ENCODE measurements around the gene CXCL5. TPM values are rescaled to one million over a fixed set of nuclear protein-coding genes. Genes with fewer than 3 reads are reported as not detected.

CXCL5 gene
- total and polyA plus RNA-seq, 10 of the 15 experiments (the other 5 are each of a cell fraction or from before 2014, with no cell fraction given), result not detected

DNA sequence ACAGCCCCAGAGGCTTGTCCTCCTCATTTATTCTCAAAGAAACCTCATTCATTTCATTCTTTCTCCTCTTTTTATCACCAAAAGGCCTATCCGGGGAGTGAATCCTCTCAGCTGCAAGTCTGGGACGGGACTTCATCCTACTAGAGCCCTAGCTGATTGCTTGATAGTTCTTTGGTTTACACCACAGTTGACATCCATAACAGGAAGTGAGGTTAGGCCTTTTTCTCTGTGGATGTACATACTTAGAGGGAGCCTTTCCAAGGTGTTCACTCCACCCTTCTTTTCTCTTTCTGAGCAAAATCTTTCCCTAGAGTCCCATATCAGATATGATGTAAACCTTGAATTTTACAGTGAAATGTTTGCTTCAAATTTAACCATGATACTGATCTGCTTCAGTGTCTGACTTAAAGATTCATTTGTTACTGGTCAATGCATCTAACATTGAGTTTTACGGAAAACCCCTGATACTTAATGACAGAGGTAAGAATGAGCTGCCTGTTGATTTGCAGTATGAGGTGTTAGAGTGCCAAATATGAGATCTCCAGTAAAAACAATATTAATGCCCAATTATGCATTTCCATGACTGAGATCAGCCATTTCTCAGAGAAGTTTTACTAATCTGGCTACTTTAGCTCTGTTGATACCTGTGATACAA, 16.8 kb upstream of the CXCL5 start (continued):
- TF ChIP-seq, protein P1, sequence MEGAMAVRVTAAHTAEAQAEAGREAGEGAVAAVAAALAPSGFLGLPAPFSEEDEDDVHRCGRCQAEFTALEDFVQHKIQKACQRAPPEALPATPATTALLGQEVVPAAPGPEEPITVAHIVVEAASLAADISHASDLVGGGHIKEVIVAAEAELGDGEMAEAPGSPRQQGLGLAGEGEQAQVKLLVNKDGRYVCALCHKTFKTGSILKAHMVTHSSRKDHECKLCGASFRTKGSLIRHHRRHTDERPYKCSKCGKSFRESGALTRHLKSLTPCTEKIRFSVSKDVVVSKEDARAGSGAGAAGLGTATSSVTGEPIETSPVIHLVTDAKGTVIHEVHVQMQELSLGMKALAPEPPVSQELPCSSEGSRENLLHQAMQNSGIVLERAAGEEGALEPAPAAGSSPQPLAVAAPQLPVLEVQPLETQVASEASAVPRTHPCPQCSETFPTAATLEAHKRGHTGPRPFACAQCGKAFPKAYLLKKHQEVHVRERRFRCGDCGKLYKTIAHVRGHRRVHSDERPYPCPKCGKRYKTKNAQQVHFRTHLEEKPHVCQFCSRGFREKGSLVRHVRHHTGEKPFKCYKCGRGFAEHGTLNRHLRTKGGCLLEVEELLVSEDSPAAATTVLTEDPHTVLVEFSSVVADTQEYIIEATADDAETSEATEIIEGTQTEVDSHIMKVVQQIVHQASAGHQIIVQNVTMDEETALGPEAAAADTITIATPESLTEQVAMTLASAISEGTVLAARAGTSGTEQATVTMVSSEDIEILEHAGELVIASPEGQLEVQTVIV (IDR thresholded peaks at IDR 0.05; ENCODE audit: borderline replicate concordance, partially characterized antibody), result no peak
- TF ChIP-seq, protein P2, sequence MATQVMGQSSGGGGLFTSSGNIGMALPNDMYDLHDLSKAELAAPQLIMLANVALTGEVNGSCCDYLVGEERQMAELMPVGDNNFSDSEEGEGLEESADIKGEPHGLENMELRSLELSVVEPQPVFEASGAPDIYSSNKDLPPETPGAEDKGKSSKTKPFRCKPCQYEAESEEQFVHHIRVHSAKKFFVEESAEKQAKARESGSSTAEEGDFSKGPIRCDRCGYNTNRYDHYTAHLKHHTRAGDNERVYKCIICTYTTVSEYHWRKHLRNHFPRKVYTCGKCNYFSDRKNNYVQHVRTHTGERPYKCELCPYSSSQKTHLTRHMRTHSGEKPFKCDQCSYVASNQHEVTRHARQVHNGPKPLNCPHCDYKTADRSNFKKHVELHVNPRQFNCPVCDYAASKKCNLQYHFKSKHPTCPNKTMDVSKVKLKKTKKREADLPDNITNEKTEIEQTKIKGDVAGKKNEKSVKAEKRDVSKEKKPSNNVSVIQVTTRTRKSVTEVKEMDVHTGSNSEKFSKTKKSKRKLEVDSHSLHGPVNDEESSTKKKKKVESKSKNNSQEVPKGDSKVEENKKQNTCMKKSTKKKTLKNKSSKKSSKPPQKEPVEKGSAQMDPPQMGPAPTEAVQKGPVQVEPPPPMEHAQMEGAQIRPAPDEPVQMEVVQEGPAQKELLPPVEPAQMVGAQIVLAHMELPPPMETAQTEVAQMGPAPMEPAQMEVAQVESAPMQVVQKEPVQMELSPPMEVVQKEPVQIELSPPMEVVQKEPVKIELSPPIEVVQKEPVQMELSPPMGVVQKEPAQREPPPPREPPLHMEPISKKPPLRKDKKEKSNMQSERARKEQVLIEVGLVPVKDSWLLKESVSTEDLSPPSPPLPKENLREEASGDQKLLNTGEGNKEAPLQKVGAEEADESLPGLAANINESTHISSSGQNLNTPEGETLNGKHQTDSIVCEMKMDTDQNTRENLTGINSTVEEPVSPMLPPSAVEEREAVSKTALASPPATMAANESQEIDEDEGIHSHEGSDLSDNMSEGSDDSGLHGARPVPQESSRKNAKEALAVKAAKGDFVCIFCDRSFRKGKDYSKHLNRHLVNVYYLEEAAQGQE (IDR thresholded peaks at IDR 0.05; ENCODE audit: low read depth, low read length), result no peak
- no peak for TF ChIP-seq ZNF622 (IDR thresholded peaks at IDR 0.05)

DNA sequence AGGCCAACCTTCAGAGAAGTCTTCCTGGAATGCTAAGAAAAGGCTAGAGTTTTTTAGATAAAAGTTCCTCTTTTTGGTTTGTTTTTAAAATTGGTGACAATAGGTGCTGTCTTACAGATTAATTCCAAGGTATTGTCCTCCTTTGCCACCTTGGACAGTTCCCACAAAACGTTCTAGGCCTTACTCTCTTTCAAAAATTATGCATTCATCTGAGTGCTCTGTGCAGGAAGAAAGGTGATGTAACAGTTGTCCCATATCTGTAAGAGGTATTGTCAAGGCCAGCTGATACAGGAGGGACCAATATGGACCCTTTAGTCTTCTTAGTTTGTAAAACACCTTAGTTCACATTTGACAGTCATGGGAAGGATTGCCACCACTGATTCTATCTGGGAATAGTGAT, 15.9 kb upstream of the CXCL5 start:
- no peak overlapping the region for H3K4me2 ChIP-seq (ENCODE audit: control insufficient read depth, insufficient read depth)
- no peak for ATAC-seq
- CTCF ChIA-PET, result no interaction called here
- SMC1A ChIA-PET (ENCODE audit: uncharacterized antibody, unreplicated experiment), result no interaction called here
- TF ChIP-seq BRCA1 (IDR thresholded peaks at IDR 0.05; ENCODE audit: low read depth, low read length), result no peak
- TF ChIP-seq NR2C1 (IDR thresholded peaks at IDR 0.05), result no peak
- TF ChIP-seq, protein P2 (IDR thresholded peaks at IDR 0.05; ENCODE audit: low read depth, low read length), result peak; percentile 58; the same call in 1 of the 2 replicates
- no peak for TF ChIP-seq ZZZ3 (IDR thresholded peaks at IDR 0.05; ENCODE audit: control insufficient read depth, insufficient read length, low read depth)
- no peak for TF ChIP-seq ZNF274 (IDR thresholded peaks at IDR 0.05; ENCODE audit: insufficient read depth, insufficient read length)
- TF ChIP-seq, protein P3, sequence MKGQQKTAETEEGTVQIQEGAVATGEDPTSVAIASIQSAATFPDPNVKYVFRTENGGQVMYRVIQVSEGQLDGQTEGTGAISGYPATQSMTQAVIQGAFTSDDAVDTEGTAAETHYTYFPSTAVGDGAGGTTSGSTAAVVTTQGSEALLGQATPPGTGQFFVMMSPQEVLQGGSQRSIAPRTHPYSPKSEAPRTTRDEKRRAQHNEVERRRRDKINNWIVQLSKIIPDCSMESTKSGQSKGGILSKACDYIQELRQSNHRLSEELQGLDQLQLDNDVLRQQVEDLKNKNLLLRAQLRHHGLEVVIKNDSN (IDR thresholded peaks at IDR 0.05; ENCODE audit: borderline replicate concordance, extremely low read length, insufficient read depth, low read depth, low read length), result no peak
- TF ChIP-seq KAT2A (conservative IDR thresholded peaks at IDR 0.05; ENCODE audit: control insufficient read depth, low read depth, low read length), result no peak
- no peak for TF ChIP-seq CREB1 (IDR thresholded peaks at IDR 0.05; ENCODE audit: low read depth)
- TF ChIP-seq NR2F1 (conservative IDR thresholded peaks at IDR 0.05), result no peak
- no peaks in the 10 kb centered on the region for H3K9me3 ChIP-seq (replicated peaks; ENCODE audit: control insufficient read depth, insufficient read depth, low read length)
- no peak overlapping the region for H3K9ac ChIP-seq (ENCODE audit: control insufficient read depth, insufficient read depth, low read length)
- intact Hi-C loops (cut with micrococcal nuclease; ENCODE audit: unreplicated experiment) (no loop called here), in situ Hi-C loops (cut with MboI) (no loop called here)
- POLR2A ChIA-PET, result no interaction called here
- FAIRE-seq, result no peak
- no peak overlapping the region for H3K27ac ChIP-seq (ENCODE audit: control insufficient read depth, insufficient read depth)
- no TSS peak for BruUV-seq (replicated peaks)
- no peaks in the 10 kb centered on the region for H4K20me1 ChIP-seq (ENCODE audit: control insufficient read depth, insufficient read depth)
- no peaks in the 10 kb centered on the region for H3K27me3 ChIP-seq (replicated peaks in 1 of 2; ENCODE audit: control insufficient read depth in 2 of 2, insufficient read depth in 2 of 2, low read length in 1 of 2)
- H3K79me2 ChIP-seq (ENCODE audit: control insufficient read depth, insufficient read depth, low read length), result no peaks in the 10 kb centered on the region
- H3K4me3 ChIP-seq, result no peak overlapping the region
- DNase-seq (ENCODE audit: low read depth, low spot score), result no peak
- RAD21 ChIA-PET (ENCODE audit: unreplicated experiment), result no interaction called here
- H2AFZ ChIP-seq (ENCODE audit: control insufficient read depth, low read depth, low read length), result no peak overlapping the region
- H3K4me1 ChIP-seq (ENCODE audit: control insufficient read depth, insufficient read depth, low read length), result no peaks in the 10 kb centered on the region
- H3K36me3 ChIP-seq (ENCODE audit: control insufficient read depth in 2 of 2, insufficient read depth in 2 of 2, low read length in 1 of 2), result no peaks in the 10 kb centered on the region
- WGBS (ENCODE audit: insufficient coverage, insufficient replicate concordance, low lambda C conversion rate, missing lambda C conversion rate), result 0% methylated on average over 1 of the region's 1 CpG

Data from GM12878 (cell line).